Hematopoietic multipotent progenitor cell treated with erythropoietin and hydrocortisone succinate and interleukin-3 and kit ligand, for 17 days (in vitro differentiated cells): Measurements from ENCODE around the gene NRCAM.

Source experiments
- DNase-seq: peaks from one replicate; pipeline ENCODE4 v3.0.0-alpha.2; 2015; ENCODE audit warnings: low spot score

Gene NRCAM

GRCh38 chr7:108156897-108157605, 299.2 kb downstream of the NRCAM start:
- DNase-seq = no peak

GRCh38 chr7:108152198-108152597, 304.0 kb downstream of the NRCAM start:
- DNase-seq = no peak

GRCh38 chr7:108149908-108150307, 306.3 kb downstream of the NRCAM start:
- no peak for DNase-seq

GRCh38 chr7:108149119-108149518, 307.1 kb downstream of the NRCAM start:
- DNase-seq = no peak

- no peak for DNase-seq
Measured at GRCh38 chr7:108147031-108147563, 309.1 kb downstream of the NRCAM start.

- DNase-seq = peak; percentile 12
Measured at GRCh38 chr7:108146070-108146842, 310.0 kb downstream of the NRCAM start.

- DNase-seq = no peak
Measured at GRCh38 chr7:108145401-108145800, 310.8 kb downstream of the NRCAM start.

GRCh38 chr7:108144931-108145330, 311.3 kb downstream of the NRCAM start:
- no peak for DNase-seq

GRCh38 chr7:108143658-108144420, 312.4 kb downstream of the NRCAM start:
- no peak for DNase-seq

GRCh38 chr7:108142675-108143259, 313.5 kb downstream of the NRCAM start:
- DNase-seq = no peak

GRCh38 chr7:108142180-108142579, 314.1 kb downstream of the NRCAM start:
- no peak for DNase-seq

- DNase-seq = no peak
Measured at GRCh38 chr7:108140671-108141070, 315.6 kb downstream of the NRCAM start.

- DNase-seq = no peak
Measured at GRCh38 chr7:108138911-108139310, 317.3 kb downstream of the NRCAM start.

GRCh38 chr7:108137993-108138392, 318.2 kb downstream of the NRCAM start:
- DNase-seq = no peak

GRCh38 chr7:108137040-108137439, 319.2 kb downstream of the NRCAM start:
- no peak for DNase-seq

- no peak for DNase-seq
Measured at GRCh38 chr7:108136191-108136688, 320.0 kb downstream of the NRCAM start.

GRCh38 chr7:108135446-108136190, 320.6 kb downstream of the NRCAM start:
- DNase-seq = no peak

GRCh38 chr7:108134486-108134885, 321.8 kb downstream of the NRCAM start:
- no peak for DNase-seq

GRCh38 chr7:108132551-108133265, 323.5 kb downstream of the NRCAM start:
- DNase-seq = no peak

- DNase-seq = no peak
Measured at GRCh38 chr7:108130261-108130660, 326.0 kb downstream of the NRCAM start, which contains the start of gene LAMB4. Gene LAMB4 (minus strand): TSS chr7:108130361. CDS start chr7:108123164, 7,197 bp downstream.
